AG04450 (cell line): Measurements from ENCODE around the gene ZNF107. TPM values are rescaled to one million over a fixed set of nuclear protein-coding genes. Genes with fewer than 3 reads are reported as not detected.

Experiments
- CTCF ChIA-PET: fragments of 300-600, 350-600 bp; formaldehyde crosslinking; extraction: SDS; loops from one replicate; lab custom pipeline; 2022; ENCODE audit warnings: antibody characterized with exemption, inconsistent platforms; lab: Charles Lee
- POLR2A ChIA-PET: fragments of 350-600 bp; formaldehyde crosslinking; extraction: SDS; loops from one replicate; lab custom pipeline; 2021; ENCODE audit warnings: antibody characterized with exemption, inconsistent platforms; lab: Yijun Ruan, JAX
- DNase-seq: peaks from one replicate; pipeline ENCODE4 v3.0.0-alpha.2; 2011; ENCODE audit warnings: low read depth, low spot score
- H3K27ac ChIP-seq: one replicate; pipeline ENCODE4 v1.5.1; 2012; ENCODE audit warnings: low read depth, low read length, control low read depth
- H3K27me3 ChIP-seq: one replicate; pipeline ENCODE4 v1.6.0; 2012; ENCODE audit warnings: low read length; ENCODE audit not compliant: control insufficient read depth, insufficient read depth
- H3K4me3 ChIP-seq: 2 replicates; pipeline ENCODE4 v1.5.1; 2011; ENCODE audit warnings: mild to moderate bottlenecking, low read depth, low read length, control low read depth
- H3K9me3 ChIP-seq: 2 replicates; pipeline ENCODE4 v1.5.1; 2012; ENCODE audit warnings: low read length; ENCODE audit not compliant: control insufficient read depth, insufficient read depth
- CTCF ChIP-seq: IDR thresholded peaks from 2 replicates; pipeline ENCODE4 v1.5.1; 2011; ENCODE audit warnings: low read depth, low read length, control low read depth, inconsistent platforms
- polyA plus RNA-seq: library from polyadenylated mRNA; depleted of rRNA; stranded (reverse); fragments of >200 nt; gene quantifications from 2 replicates; pipeline ENCODE4 v1.2.3, GENCODE V29; 2011; rRNA removed
- small RNA-seq: library from RNA; depleted of rRNA; stranded (forward); fragments of <200 nt; gene quantifications from one replicate; pipeline ENCODE3, GENCODE V24; 2012; ENCODE audit warnings: low read depth; ENCODE audit not compliant: insufficient read length

ZNF107 gene
- polyA plus RNA-seq, 1 experiment: 3.2 TPM

DNA sequence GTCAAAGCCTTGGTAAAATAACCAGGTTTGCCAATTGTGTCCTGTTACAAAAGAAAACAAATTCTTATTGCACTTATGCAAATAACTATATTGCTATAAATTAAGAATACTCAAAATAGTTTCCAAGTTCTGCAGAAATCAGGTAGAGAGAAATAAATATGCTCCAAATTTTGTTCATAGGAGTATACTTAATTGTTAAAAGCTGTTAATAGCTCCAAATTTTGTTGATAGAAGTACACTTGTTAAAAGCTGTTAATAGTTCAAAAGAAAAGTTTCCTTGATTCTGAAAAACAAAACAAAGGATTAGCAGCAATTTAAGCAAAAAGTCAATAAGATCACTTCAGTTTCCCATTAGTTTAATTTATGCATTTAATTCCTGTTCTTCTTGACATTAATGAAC, 81.9 kb downstream of the ZNF107 start:
- TF ChIP-seq CTCF: no peak
- POLR2A ChIA-PET: no interaction called here
- no peak for DNase-seq
- no peak overlapping the region for H3K4me3 ChIP-seq
- no peaks in the 10 kb centered on the region for H3K9me3 ChIP-seq
- H3K27me3 ChIP-seq: no peaks in the 10 kb centered on the region
- CTCF ChIA-PET: no interaction called here
- H3K27ac ChIP-seq: no peak overlapping the region

- no peak for TF ChIP-seq CTCF
- no peak overlapping the region for H3K4me3 ChIP-seq
- ChIA-PET POLR2A (no interaction called here), CTCF (no interaction called here)
- DNase-seq: no peak
- no peaks in the 10 kb centered on the region for H3K9me3 ChIP-seq
- H3K27me3 ChIP-seq: no peaks in the 10 kb centered on the region
- H3K27ac ChIP-seq: no peak overlapping the region
Measured at GRCh38 chr7:64753032-64753431, 87.1 kb downstream of the ZNF107 start.

DNA sequence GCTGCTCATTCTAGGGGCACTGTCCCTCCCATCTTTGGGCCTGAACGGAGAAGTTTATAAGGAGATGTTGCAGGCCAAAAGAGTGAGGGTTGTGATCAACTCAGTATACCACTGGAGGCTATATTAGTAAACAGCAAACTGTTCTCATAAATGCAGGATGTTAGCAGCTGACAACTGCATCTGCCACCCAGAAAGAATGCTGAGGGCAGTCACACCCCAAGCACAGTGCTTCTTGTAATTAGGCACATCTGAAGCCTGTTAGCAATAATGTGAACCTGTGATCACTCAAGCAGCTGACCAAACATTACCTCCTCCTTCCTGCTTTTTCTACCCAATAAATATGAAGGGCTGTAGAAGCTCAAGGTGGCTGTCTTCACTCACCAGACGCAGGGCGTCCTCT, 89.9 kb downstream of the ZNF107 start:
- Histone ChIP-seq H3K4me3 (no peak overlapping the region), H3K27ac (no peak overlapping the region), H3K9me3 (no peaks in the 10 kb centered on the region), H3K27me3 (no peaks in the 10 kb centered on the region)
- ChIA-PET CTCF (no interaction called here), POLR2A (no interaction called here)
- no peak for TF ChIP-seq CTCF
- no peak for DNase-seq

DNA sequence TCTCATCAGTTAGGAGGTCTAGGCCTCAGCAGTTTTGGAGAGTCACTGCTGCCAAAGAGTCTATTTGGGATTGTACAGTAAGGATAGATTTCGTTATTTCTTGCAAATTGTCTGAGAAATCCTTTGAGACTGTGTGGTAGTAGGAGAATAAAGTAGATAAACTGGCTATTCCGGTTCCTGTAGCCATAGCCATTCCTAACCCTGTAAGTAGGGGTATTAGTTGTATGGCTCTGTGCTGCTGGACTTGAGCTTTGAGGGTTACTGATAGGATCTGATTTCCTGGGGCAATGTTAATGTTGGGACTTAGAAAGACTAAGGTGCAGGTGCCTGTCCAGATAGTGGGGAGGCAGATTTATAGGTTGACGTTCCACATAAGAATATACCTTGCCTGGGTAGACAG, 92.2 kb downstream of the ZNF107 start:
- CTCF ChIA-PET: no interaction called here
- Histone ChIP-seq H3K27ac (no peak overlapping the region), H3K4me3 (no peak overlapping the region), H3K27me3 (no peaks in the 10 kb centered on the region), H3K9me3 (no peaks in the 10 kb centered on the region; the same call in 1 of the 2 replicates)
- no peak for DNase-seq
- POLR2A ChIA-PET: no interaction called here
- no peak for TF ChIP-seq CTCF

Small RNA genes lying within 50 kb of the gene (small RNA-seq; reads per million reads assigned to genes)
- not detected for gene MIR6839

Other genes with a start within 250 kb of the ZNF107 start
- gene ZNF680, start 103.1 kb upstream of the ZNF107 start, polyA plus RNA-seq: 1.8 and 2.9 TPM in 2 replicates
- 2.8 and 4.2 TPM in 2 replicates for gene ZNF138, start 128.3 kb downstream of the ZNF107 start, polyA plus RNA-seq
- 2.2 and 2.9 TPM in 2 replicates for gene ZNF273, start 237.1 kb downstream of the ZNF107 start, polyA plus RNA-seq